Endothelial cell of umbilical vein (primary cell): ENCODE data around the gene RORB. TPM values are rescaled to one million over a fixed set of nuclear protein-coding genes. Genes with fewer than 3 reads are reported as not detected.

Experiments
- BruUV-seq: library from RNA; stranded (reverse); fragments of 400-500 nt; replicated peaks from 2 replicates; lab custom pipeline; 2021; lab: Mats Ljungman, UMichigan
- CTCF ChIA-PET: fragments of 300-600, 350-600 bp; sonication (Branson Sonifier 250); formaldehyde crosslinking; loops from one replicate; lab custom pipeline; 2021; ENCODE audit warnings: antibody characterized with exemption, inconsistent platforms; lab: Charles Lee
- POLR2A ChIA-PET: fragments of 300-600, 350-600 bp; sonication (Branson Sonifier 250); formaldehyde crosslinking; loops from one replicate; lab custom pipeline; 2021; ENCODE audit warnings: antibody characterized with exemption, inconsistent platforms; lab: Charles Lee
- DNase-seq: peaks from one replicate; pipeline ENCODE4 v3.0.0-alpha.2; 2011; ENCODE audit warnings: low read depth, low spot score
- FAIRE-seq: peaks from 2 replicates; lab custom pipeline; 2011; peaks lifted over from hg19 to GRCh38; lab: Jason Lieb, UNC
- H2AFZ ChIP-seq: 2 replicates; pipeline ENCODE4 v1.6.0; 2012; ENCODE audit warnings: low read depth, low read length, control low read depth, inconsistent platforms
- H3K27ac ChIP-seq: 2 replicates; pipeline ENCODE4 v1.5.1; 2011; ENCODE audit warnings: low read depth, mild to moderate bottlenecking, control low read depth, low read length, moderate library complexity; ENCODE audit not compliant: insufficient read depth
- H3K27me3 ChIP-seq, 2 experiments: 2 replicates each; pipeline versions ENCODE4 v1.6.0 to v1.6.1; 2011; ENCODE audit warnings: low read length in 2 of 2, mixed read lengths in 1 of 2; ENCODE audit not compliant: control insufficient read depth in 2 of 2, insufficient read depth in 2 of 2
- H3K36me3 ChIP-seq, 2 experiments: 2 replicates in 1 of 2; 3 replicates in 1 of 2; pipeline ENCODE4 v1.5.1; 2011; ENCODE audit warnings: low read length in 2 of 2, mild to moderate bottlenecking in 1 of 2, moderate library complexity in 1 of 2; ENCODE audit not compliant: control insufficient read depth in 2 of 2, insufficient read depth in 2 of 2; ENCODE audit errors: extremely low read depth in 1 of 2
- H3K4me1 ChIP-seq: 3 replicates; pipeline ENCODE4 v1.5.1; 2011; ENCODE audit warnings: mild to moderate bottlenecking, low read length; ENCODE audit not compliant: control insufficient read depth, insufficient read depth; ENCODE audit errors: extremely low read depth
- H3K4me2 ChIP-seq: 2 replicates; pipeline ENCODE4 v1.6.1; 2011; ENCODE audit warnings: low read length, control low read depth, mixed read lengths; ENCODE audit not compliant: insufficient read depth
- H3K4me3 ChIP-seq, 3 experiments: fragments of 200-600 bp in 1 of 3; sonication (generic), shearing (Covaris generic) in 1 of 3; replicated peaks in 1 of 3; 2 replicates each; pipeline ENCODE4 v1.5.1; 2011 to 2016; ENCODE audit warnings: control low read depth in 3 of 3, low read length in 3 of 3, mild to moderate bottlenecking in 2 of 3, inconsistent platforms in 1 of 3, low read depth in 1 of 3, moderate library complexity in 1 of 3; ENCODE audit not compliant: insufficient read depth in 1 of 3
- H3K79me2 ChIP-seq: 2 replicates; pipeline ENCODE4 v1.6.0; 2012; ENCODE audit warnings: low read length, inconsistent platforms; ENCODE audit not compliant: control insufficient read depth, insufficient read depth
- H3K9ac ChIP-seq: replicated peaks from 2 replicates; pipeline ENCODE3; 2011; ENCODE audit warnings: low read length, control low read depth; ENCODE audit not compliant: insufficient read depth; ENCODE audit errors: extremely low read depth
- H3K9me1 ChIP-seq: replicated peaks from 3 replicates; pipeline ENCODE4 v1.6.0; 2011; ENCODE audit warnings: mild to moderate bottlenecking, low read length; ENCODE audit not compliant: control insufficient read depth, insufficient read depth; ENCODE audit errors: extremely low read depth
- H3K9me3 ChIP-seq: replicated peaks from 2 replicates; pipeline ENCODE4 v1.5.1; 2012; ENCODE audit warnings: low read length, inconsistent platforms; ENCODE audit not compliant: control insufficient read depth, insufficient read depth
- H4K20me1 ChIP-seq: replicated peaks from 2 replicates; pipeline ENCODE3; 2011; ENCODE audit warnings: mild to moderate bottlenecking, low read length; ENCODE audit not compliant: control insufficient read depth, insufficient read depth; ENCODE audit errors: extremely low read depth
- CTCF ChIP-seq, 2 donors: IDR thresholded peaks; 1 replicate in 1 of 2; 2 replicates in 1 of 2; pipeline ENCODE4 v1.5.1; 2011; ENCODE audit warnings: low read length in 2 of 2, mild to moderate bottlenecking in 2 of 2, moderate library complexity in 2 of 2, control low read depth in 1 of 2, inconsistent platforms in 1 of 2, low read depth in 1 of 2; ENCODE audit not compliant: insufficient read depth in 1 of 2; ENCODE audit errors: extremely low read depth in 1 of 2
- EZH2 ChIP-seq: IDR thresholded peaks from 2 replicates; pipeline ENCODE4 v1.6.1; 2012; ENCODE audit warnings: borderline replicate concordance, low read depth, mild to moderate bottlenecking, moderate library complexity, low read length, inconsistent platforms; ENCODE audit not compliant: severe bottlenecking
- FOS ChIP-seq: IDR thresholded peaks from 2 replicates; pipeline ENCODE4 v1.6.1; 2011; ENCODE audit warnings: mild to moderate bottlenecking, low read length, moderate library complexity, borderline replicate concordance; ENCODE audit not compliant: insufficient read depth
- GATA2 ChIP-seq: IDR thresholded peaks from 2 replicates; pipeline ENCODE4 v1.7.0; 2011; ENCODE audit warnings: low read depth, mild to moderate bottlenecking, moderate library complexity, mixed read lengths, low read length; ENCODE audit not compliant: insufficient read length, insufficient read depth
- JUN ChIP-seq: IDR thresholded peaks from 2 replicates; pipeline ENCODE4 v1.6.1; 2011; ENCODE audit warnings: borderline replicate concordance, low read depth; ENCODE audit not compliant: insufficient read length, insufficient read depth
- MAX ChIP-seq: IDR thresholded peaks from 2 replicates; pipeline ENCODE4 v1.6.1; 2011; ENCODE audit not compliant: insufficient read depth, insufficient read length
- MYC ChIP-seq: IDR thresholded peaks from one replicate; pipeline ENCODE4 v1.6.1; 2011; ENCODE audit warnings: mild to moderate bottlenecking, low read depth, low read length
- POLR2A ChIP-seq: IDR thresholded peaks from 2 replicates; pipeline ENCODE4 v1.6.1; 2012; ENCODE audit warnings: low read depth, mild to moderate bottlenecking, control low read depth, low read length
- POLR2AphosphoS5 ChIP-seq: IDR thresholded peaks from 2 replicates; pipeline ENCODE4 v1.6.1; 2012; ENCODE audit warnings: low read depth, mild to moderate bottlenecking, control low read depth, low read length, moderate library complexity; ENCODE audit not compliant: insufficient read depth
- dilution Hi-C: fragments of 300-500 bp; cut with MboI; formaldehyde crosslinking; loops from one replicate; pipeline ENCODE4 v1.15.0; 2019; ENCODE audit warnings: low sequenced_read_pairs; ENCODE audit not compliant: extremely low pct_ligation_motif_present
- intact Hi-C: fragments of 100-400 bp; cut with micrococcal nuclease; formaldehyde crosslinking; loops from one replicate; pipeline ENCODE4 v1.10.0; 2022
- polyA plus RNA-seq, 4 experiments: library from polyadenylated mRNA; depleted of rRNA in 3 of 4; stranded (reverse) in 3 of 4; unstranded in 1 of 4; fragments of >200 nt; gene quantifications; 2 replicates each; pipeline versions ENCODE4 v1.2.1 to v1.2.3, GENCODE V29; 2011 to 2012; ENCODE audit warnings: missing spikeins in 1 of 4
- total RNA-seq: library from RNA; stranded (reverse); gene quantifications from 2 replicates; pipeline ENCODE4 v1.2.3, GENCODE V29; 2021

The RORB gene
- total and polyA plus RNA-seq, 2 donors (not counting 3 experiments of a cell fraction or from before 2014, with no cell fraction given): not detected

GRCh38 chr9:74718709-74719108 is 221.6 kb downstream of the RORB start:
- no peak for DNase-seq
- H2AFZ ChIP-seq: no peak overlapping the region
- no peak overlapping the region for H3K4me3 ChIP-seq
- CTCF ChIA-PET: no interaction called here
- TF ChIP-seq POLR2AphosphoS5 (no peak), JUN (no peak), EZH2 (no peak), MYC (no peak), FOS (no peak), CTCF (IDR thresholded peaks at IDR 0.05; ENCODE audit: extremely low read depth in 1 of 2, insufficient read depth in 1 of 2, low read depth in 1 of 2, low read length in 2 of 2) (no peak), MAX (no peak), GATA2 (no peak), POLR2A (no peak)
- H3K27ac ChIP-seq: no peak overlapping the region
- POLR2A ChIA-PET: no interaction called here
- no peaks in the 10 kb centered on the region for H3K9me1 ChIP-seq
- H4K20me1 ChIP-seq: no peaks in the 10 kb centered on the region
- no peak for FAIRE-seq
- no peaks in the 10 kb centered on the region for H3K4me1 ChIP-seq
- dilution Hi-C loops: no loop called here
- no peak overlapping the region for H3K4me2 ChIP-seq
- intact Hi-C loops: no loop called here
- no peaks in the 10 kb centered on the region for H3K36me3 ChIP-seq
- no peaks in the 10 kb centered on the region for H3K79me2 ChIP-seq
- H3K27me3 ChIP-seq: no peaks in the 10 kb centered on the region
- H3K9me3 ChIP-seq: no peaks in the 10 kb centered on the region
- no peak overlapping the region for H3K9ac ChIP-seq
- no TSS peak for BruUV-seq
